ENCODE results near the gene TMED1.
"Not testable (repeated sequence)": the region's sequence is repeated elsewhere in the genome, so short reads cannot be mapped to it uniquely, and the experiment has no call there.

The TMED1 gene

GRCh38 chr19:10861103-10861651 is 25.2 kb upstream of the TMED1 start:
- DNase-seq, result no peak

- DNase-seq, result peak; percentile 29
These were observed 22.3 kb upstream of the TMED1 start for GRCh38 chr19:10858204-10858828.

- DNase-seq, result not testable (repeated sequence)
These were observed 20.9 kb upstream of the TMED1 start for GRCh38 chr19:10856899-10857298.

GRCh38 chr19:10855879-10856522 is 20.0 kb upstream of the TMED1 start:
- DNase-seq, result peak; percentile 31

GRCh38 chr19:10854350-10855089 is 18.5 kb upstream of the TMED1 start:
- DNase-seq, result no peak

GRCh38 chr19:10852941-10853340 is 16.9 kb upstream of the TMED1 start:
- DNase-seq, result no peak

GRCh38 chr19:10852098-10852800 is 16.2 kb upstream of the TMED1 start:
- DNase-seq, result peak; percentile 18

- no peak for DNase-seq
These were observed 14.6 kb upstream of the TMED1 start for GRCh38 chr19:10850631-10851030.

- no peak for DNase-seq
These were observed 12.3 kb upstream of the TMED1 start, which contains the start of gene C19orf38 for GRCh38 chr19:10848230-10848856. TSS of gene C19orf38 (plus strand) at chr19:10848415. CDS start at chr19:10848509, 94 bp downstream.

GRCh38 chr19:10846500-10847202 is 10.6 kb upstream of the TMED1 start:
- no peak for DNase-seq

GRCh38 chr19:10842788-10843187 is 6.8 kb upstream of the TMED1 start:
- no peak for DNase-seq

- no peak for DNase-seq
These were observed 3.4 kb upstream of the TMED1 start for GRCh38 chr19:10839114-10840050.

GRCh38 chr19:10838377-10838776 is 2.4 kb upstream of the TMED1 start:
- no peak for DNase-seq

- DNase-seq, result not testable (repeated sequence)
These were observed 1.6 kb upstream of the TMED1 start for GRCh38 chr19:10837649-10838048.

- peak; percentile 95 for DNase-seq
These were observed 693 bp upstream of the TMED1 start for GRCh38 chr19:10836479-10837330.

GRCh38 chr19:10835089-10835753 is 791 bp downstream of the TMED1 start:
- DNase-seq, result peak; percentile 53

- no peak for DNase-seq
These were observed 3.1 kb downstream of the TMED1 start for GRCh38 chr19:10832939-10833296.

GRCh38 chr19:10831987-10832938 is 3.7 kb downstream of the TMED1 start:
- no peak for DNase-seq

Measured in NCI-H146 (cell line).